Measurements from ENCODE around the gene TENM3.
"Not testable (repeated sequence)": the region's sequence is repeated elsewhere in the genome, so short reads cannot be mapped to it uniquely, and the experiment has no call there.

The TENM3 gene

GRCh38 chr4:182243204-182243603 is at the start of gene TENM3:
TENM3 (plus strand) TSS chr4:182243402; CDS start chr4:182324021, 80,619 bp downstream.
- not testable (repeated sequence) for DNase-seq

DNA sequence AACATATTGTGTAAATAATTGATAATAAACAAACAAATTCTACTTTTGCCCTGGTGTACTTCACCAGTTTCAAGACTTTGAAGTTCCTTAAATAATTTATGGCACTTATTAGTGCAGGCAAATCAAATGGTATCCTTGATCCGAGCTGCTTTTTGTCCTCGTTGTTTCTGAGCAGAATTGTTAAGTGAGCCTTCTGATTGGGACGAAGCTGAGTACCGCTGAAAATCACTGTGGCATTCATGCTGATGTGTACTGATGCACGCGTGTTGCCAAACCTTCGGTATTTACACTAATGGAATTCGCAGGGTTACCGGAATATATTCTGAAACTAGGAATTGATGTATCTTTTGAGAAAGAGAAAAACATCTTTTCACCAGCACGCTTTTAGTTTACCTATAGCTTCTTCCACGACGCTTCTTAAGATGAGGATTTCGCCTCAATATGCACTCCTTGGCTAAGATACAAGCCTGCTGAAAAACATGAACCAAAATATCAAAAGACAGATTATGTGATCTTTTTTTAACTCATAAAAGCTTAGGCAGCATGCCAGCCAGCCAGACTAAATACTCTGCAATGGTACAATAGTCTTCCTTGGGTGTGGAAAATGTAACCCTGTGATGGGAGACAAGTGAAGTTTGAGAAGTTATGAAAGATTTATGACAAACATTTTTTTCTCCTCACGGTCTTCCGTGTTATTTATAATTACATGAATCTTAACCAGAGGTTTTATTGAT is 48.9 kb upstream of the TENM3 start:
- DNase-seq: no peak

DNA sequence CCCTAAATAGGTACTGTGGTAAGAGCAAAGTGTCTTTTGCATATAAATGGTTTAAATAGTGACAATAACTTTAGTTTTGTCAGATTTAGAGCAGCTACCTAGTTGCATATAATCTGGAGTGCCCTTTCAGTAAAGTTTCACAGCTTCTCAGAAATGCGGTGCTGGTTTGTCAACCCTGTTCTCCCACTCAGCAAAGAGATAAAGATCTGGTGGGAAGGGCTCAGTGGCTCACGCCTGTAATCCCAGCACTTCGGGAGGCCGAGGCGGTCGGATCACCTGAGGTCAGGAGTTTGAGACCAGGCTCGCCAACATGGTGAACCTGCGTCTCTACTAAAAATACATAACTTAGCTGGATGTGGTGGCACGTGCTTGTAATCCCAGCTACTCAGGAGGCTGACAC is 45.6 kb upstream of the TENM3 start:
- DNase-seq: no peak

DNA sequence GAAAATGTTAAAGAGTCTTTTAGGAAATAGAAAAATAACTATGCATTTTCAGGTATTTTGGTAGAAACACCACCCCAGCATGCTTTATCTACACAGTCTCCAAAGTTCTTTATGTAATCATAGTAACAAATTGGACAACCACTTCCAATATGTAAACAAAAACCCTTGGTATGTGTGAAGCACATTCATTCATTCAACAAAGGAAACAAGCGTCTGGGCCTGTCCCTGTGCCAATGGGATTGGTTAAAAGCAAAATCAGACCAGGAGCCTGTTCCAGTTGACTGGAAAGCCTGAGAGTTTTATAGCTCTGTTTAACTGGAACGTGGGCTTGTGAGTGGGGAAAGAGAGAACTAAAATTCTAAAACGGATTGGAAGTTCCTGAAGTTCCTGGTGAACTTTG is 41.3 kb upstream of the TENM3 start:
- no peak for DNase-seq

DNA sequence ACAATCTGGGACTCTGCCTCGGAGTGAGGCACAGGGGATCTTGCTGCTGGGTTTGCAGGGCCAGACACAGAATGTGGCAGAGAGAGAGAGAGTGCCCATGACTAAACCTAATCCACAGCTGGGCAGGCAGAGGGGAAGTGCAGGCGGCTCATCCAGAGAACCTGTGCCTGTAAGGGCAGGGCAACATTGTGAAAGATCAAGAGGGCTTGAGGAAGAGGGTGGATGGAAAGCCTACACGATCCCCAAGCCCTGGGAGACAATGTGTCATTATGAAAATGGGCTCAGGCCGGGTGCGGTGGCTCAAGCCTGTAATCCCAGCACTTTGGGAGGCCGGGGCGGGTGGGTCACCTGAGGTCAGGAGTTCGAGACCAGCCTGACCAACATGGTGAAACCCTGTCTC is 40.6 kb upstream of the TENM3 start:
- no peak for DNase-seq

- DNase-seq: no peak
Observed at GRCh38 chr4:182203872-182204411, 39.3 kb upstream of the TENM3 start.

- no peak for DNase-seq
Observed at GRCh38 chr4:182205306-182205705, 37.9 kb upstream of the TENM3 start.

DNA sequence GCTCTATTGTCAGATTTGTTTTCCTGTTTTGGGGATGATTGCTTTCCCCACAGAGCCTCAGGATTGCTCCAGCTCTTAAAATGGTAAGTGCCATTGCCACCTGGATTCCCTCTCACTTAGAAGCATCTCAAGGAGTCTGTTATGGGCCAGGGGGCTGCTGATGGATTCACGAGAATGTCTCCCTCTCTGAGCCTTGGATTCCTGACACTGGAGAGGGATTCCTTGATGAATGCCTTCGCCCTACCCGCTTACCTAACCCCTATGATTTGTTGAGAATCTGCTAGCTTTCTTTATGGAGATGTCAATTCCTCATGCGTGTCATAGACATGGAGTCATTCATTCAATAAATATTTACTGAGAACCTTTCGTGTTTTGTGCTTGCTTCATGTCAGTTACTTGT is 36.9 kb upstream of the TENM3 start:
- no peak for DNase-seq

- DNase-seq: no peak
Observed at GRCh38 chr4:182206916-182207315, 36.3 kb upstream of the TENM3 start.

DNA sequence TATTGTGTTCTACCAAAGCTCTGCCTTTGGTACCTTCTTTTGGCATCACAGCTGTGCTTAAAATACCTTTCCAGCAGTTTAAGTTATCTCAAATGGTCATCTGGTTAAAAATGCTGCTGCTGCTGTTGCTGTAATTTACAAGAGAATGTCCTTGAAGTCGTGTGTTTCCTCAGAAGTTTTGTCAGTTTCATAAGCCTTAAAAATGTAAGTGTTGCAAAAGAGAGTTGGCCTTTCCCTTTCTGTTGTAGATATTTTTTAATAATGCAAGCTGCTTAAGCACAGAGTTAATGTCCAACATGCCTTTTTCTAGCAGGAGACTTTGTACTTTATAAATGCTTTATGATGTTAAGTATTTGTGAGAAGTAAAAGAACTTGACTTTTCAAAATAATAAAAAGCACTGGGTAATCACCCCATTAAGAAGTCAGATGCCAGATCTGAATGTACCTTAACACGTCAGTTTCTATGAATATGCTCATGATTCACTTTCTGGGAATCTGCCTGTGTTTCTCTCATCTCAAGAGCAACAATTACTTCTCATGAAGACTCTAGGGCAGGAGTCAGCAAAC is 35.3 kb upstream of the TENM3 start:
- DNase-seq: no peak

DNA sequence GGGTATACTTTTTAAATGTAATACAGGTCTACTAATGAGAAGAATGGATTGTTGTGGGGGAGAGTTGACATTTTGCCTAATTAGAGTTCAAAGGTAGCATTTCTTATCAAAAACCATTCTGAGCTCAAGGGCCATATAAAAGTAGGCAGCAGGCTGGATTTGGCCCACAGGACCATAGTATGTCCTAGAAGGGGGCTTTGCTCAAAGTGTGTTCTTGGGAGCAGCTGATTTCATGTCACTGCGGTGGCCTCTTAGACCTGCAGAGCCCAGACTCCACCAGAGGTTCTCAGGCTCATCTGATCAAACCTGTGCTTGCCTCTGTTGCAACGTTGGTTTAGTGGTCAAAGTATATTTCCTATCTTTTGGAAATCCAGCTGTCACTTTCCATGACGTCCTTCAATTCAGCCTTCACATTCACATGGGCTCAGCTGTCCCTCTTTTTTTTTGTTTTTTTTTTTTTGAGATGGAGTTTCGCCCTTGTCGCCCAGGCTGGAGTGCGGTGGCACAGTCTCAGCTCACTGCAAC is 34.6 kb upstream of the TENM3 start:
- DNase-seq: no peak

GRCh38 chr4:182212211-182212761 is 30.9 kb upstream of the TENM3 start:
- DNase-seq: peak; percentile 53

- no peak for DNase-seq
Observed at GRCh38 chr4:182213004-182213403, 30.2 kb upstream of the TENM3 start.

DNA sequence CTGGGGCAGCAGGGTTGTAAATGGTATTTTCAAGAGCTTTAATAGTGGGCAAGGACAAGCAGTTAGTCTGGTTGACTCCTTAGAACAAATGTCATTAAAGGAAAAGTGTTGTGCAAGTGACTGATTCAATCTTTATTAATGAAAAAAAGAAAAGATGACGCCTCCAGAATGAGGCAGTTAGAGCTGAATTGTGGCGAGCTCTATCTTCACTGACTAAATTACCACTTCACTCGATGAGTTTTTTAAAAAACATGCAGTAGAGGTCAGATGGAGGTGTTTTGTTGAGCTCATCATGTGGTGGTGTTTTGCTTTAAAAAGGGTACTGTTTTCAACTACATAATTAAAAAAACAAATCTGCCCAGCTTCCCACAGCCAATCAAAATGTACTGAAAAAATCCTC is 28.1 kb upstream of the TENM3 start:
- no peak for DNase-seq

GRCh38 chr4:182216005-182216404 is 27.2 kb upstream of the TENM3 start:
- DNase-seq: no peak

GRCh38 chr4:182219411-182220056 is 23.7 kb upstream of the TENM3 start:
- DNase-seq: no peak

GRCh38 chr4:182221987-182222386 is 21.2 kb upstream of the TENM3 start:
- DNase-seq: no peak

GRCh38 chr4:182222766-182223165 is 20.4 kb upstream of the TENM3 start:
- no peak for DNase-seq

DNA sequence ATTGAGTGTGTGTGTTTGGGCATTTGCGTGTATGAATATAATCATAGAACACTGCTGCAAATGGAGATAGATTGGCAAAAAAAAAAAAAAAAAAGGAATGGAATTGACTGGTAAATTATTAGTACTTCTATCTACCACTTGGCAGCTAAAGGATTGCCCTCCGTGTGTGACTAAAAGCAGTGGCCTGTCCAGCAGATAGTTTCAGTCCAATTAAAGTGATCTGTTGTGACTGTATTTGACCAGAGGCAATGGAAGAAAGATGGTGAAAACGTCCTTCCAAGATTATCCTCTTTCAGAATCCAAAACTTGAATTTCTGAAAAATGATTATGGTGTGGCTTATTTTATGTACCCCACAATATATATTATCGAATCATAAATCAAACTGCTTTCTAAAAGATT is 19.5 kb upstream of the TENM3 start:
- DNase-seq: no peak

- no peak for DNase-seq
Observed at GRCh38 chr4:182224192-182224850, 18.9 kb upstream of the TENM3 start.

DNA sequence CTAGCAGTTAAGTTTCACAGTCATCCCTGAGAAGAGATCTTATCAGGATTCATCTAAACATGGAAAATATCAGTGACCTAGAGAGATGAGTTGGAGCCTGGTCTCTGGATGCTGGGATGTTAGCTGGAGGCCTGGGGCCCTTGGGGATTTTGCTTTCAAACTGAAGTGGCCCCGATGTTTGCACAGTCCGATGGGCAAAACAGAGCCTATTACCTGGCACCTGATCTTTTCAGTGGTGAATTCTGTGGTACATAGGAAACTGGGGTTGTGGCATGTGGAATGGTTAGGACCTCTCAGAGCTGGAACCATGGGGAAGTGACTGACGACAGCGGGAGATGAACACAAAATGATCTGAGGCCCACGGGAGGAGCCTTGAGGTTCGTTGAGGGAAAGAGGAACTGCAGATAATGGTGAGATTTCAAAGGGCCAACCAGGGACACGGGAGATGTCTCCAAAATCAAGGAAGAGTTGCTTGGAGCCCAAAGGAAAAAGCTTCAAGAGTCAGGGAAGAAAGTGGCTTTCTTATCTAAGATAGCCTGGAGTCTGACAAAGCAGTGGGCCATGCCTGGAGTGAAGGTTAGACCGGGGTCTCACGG is 17.8 kb upstream of the TENM3 start:
- no peak for DNase-seq

- DNase-seq: no peak
Observed at GRCh38 chr4:182227611-182228010, 15.6 kb upstream of the TENM3 start.

All from NCI-H2029 (cell line).